ENCODE results near the gene TBX4.

TBX4 gene

GRCh38 chr17:61465550-61466237 is 13.5 kb downstream of the TBX4 start:
- DNase-seq (ENCODE audit: low spot score): no peak

GRCh38 chr17:61466246-61466645 is 14.0 kb downstream of the TBX4 start:
- DNase-seq (ENCODE audit: low spot score): no peak

- peak; percentile 44 for DNase-seq (ENCODE audit: low spot score)
Measured at GRCh38 chr17:61467416-61468262, 15.4 kb downstream of the TBX4 start.

- no peak for DNase-seq (ENCODE audit: low spot score)
Measured at GRCh38 chr17:61468263-61468907, 16.2 kb downstream of the TBX4 start.

GRCh38 chr17:61469474-61469873 is 17.3 kb downstream of the TBX4 start:
- no peak for DNase-seq (ENCODE audit: low spot score)

GRCh38 chr17:61469949-61470348 is 17.7 kb downstream of the TBX4 start:
- no peak for DNase-seq (ENCODE audit: low spot score)

GRCh38 chr17:61470530-61471136 is 18.4 kb downstream of the TBX4 start:
- no peak for DNase-seq (ENCODE audit: low spot score)

GRCh38 chr17:61474235-61474927 is 22.2 kb downstream of the TBX4 start:
- peak; percentile 22 for DNase-seq (ENCODE audit: low spot score)

GRCh38 chr17:61474934-61475333 is 22.7 kb downstream of the TBX4 start:
- no peak for DNase-seq (ENCODE audit: low spot score)

- peak; percentile 53 for DNase-seq (ENCODE audit: low spot score)
Measured at GRCh38 chr17:61475726-61476125, 23.5 kb downstream of the TBX4 start.

GRCh38 chr17:61476476-61477203 is 24.4 kb downstream of the TBX4 start:
- DNase-seq (ENCODE audit: low spot score): no peak

- no peak for DNase-seq (ENCODE audit: low spot score)
Measured at GRCh38 chr17:61477204-61477834, 25.1 kb downstream of the TBX4 start.

- DNase-seq (ENCODE audit: low spot score): no peak
Measured at GRCh38 chr17:61478026-61478789, 26.0 kb downstream of the TBX4 start.

- DNase-seq (ENCODE audit: low spot score): no peak
Measured at GRCh38 chr17:61478790-61479492, 26.7 kb downstream of the TBX4 start.

GRCh38 chr17:61479493-61480413 is 27.5 kb downstream of the TBX4 start:
- no peak for DNase-seq (ENCODE audit: low spot score)

- DNase-seq (ENCODE audit: low spot score): no peak
Measured at GRCh38 chr17:61480414-61480807, 28.2 kb downstream of the TBX4 start.

- DNase-seq (ENCODE audit: low spot score): no peak
Measured at GRCh38 chr17:61481421-61481820, 29.2 kb downstream of the TBX4 start.

- no peak for DNase-seq (ENCODE audit: low spot score)
Measured at GRCh38 chr17:61482467-61482866, 30.2 kb downstream of the TBX4 start.
